Ovary (tissue), 9 donors: ENCODE results near the gene PHLDA2. TPM values are rescaled to one million over a fixed set of nuclear protein-coding genes. Genes with fewer than 3 reads are reported as not detected.

Source experiments
- DNase-seq, 5 donors: peaks; one replicate each; pipeline ENCODE4 v3.0.0-alpha.2; 2019 to 2020
- H3K27ac ChIP-seq, 2 donors: fragments of 200-600 bp; one replicate each; pipeline versions ENCODE4 v1.5.1 to v1.8.0; 2019 to 2022
- H3K27me3 ChIP-seq: fragments of 200-600 bp; one replicate; pipeline ENCODE4 v1.8.0; 2022
- H3K36me3 ChIP-seq: fragments of 200-600 bp; sonication (generic); one replicate; pipeline ENCODE4 v1.5.1; 2019
- H3K4me1 ChIP-seq: one replicate; pipeline ENCODE4 v1.8.1; 2013; ENCODE audit warnings: mild to moderate bottlenecking, moderate library complexity; ENCODE audit not compliant: insufficient read depth
- H3K4me3 ChIP-seq: fragments of 200-600 bp; sonication (generic); one replicate; pipeline ENCODE4 v1.5.1; 2017
- H3K9me3 ChIP-seq, 2 donors: fragments of 200-600 bp in 1 of 2; sonication (generic) in 1 of 2; one replicate each; pipeline versions ENCODE4 v1.5.1 to v1.8.1; 2013 to 2019; ENCODE audit warnings: mild to moderate bottlenecking in 1 of 2, moderate library complexity in 1 of 2
- CTCF ChIP-seq, 3 donors: fragments of 450-650 bp in 2 of 3; fragments of 200-600 bp in 1 of 3; IDR thresholded peaks; one replicate each; pipeline versions ENCODE4 v1.5.1 to v1.8.0; 2016 to 2022; ENCODE audit warnings: antibody characterized with exemption in 3 of 3, mild to moderate bottlenecking in 1 of 3
- EP300 ChIP-seq: sonication (generic); formaldehyde crosslinking; IDR thresholded peaks from one replicate; pipeline ENCODE4 v1.6.1; 2017; ENCODE audit warnings: antibody characterized with exemption
- POLR2A ChIP-seq: fragments of 450-650 bp; IDR thresholded peaks from one replicate; pipeline ENCODE4 v1.6.1; 2017; ENCODE audit warnings: antibody characterized with exemption, mild to moderate bottlenecking, moderate library complexity
- WGBS, 3 donors: extraction: QIAGEN DNeasy Blood & Tissue Kit in 1 of 3; methylation state at CpG; one replicate each; pipeline versions ENCODE4 v1.1.5 to v1.1.7; 2013 to 2017; 5-methylcytosine and 5-hydroxymethylcytosine counted together
- intact Hi-C, 4 donors: fragments of 100-400 bp; cut with DNase I; formaldehyde crosslinking; loops; one replicate each; pipeline versions ENCODE4 v1.11.0 to v1.15.1; 2022 to 2023
- polyA plus RNA-seq, 2 donors: library from polyadenylated mRNA; stranded (reverse); fragments of 200-250 nt in 1 of 2; fragments of 350-450 nt in 1 of 2; fragmentation: Illumina TruSeq in 1 of 2; extraction: RNeasy Lipid Tissue Mini Kit (QIAGEN cat#74804) in 1 of 2; gene quantifications; one replicate each; pipeline ENCODE4 v1.2.3, GENCODE V29; 2013 to 2014
- total RNA-seq, 7 donors: library from RNA; depleted of rRNA in 2 of 7; stranded (reverse); fragments of >200 nt in 2 of 7; fragmentation: NEBNext Ultra II Directional in 3 of 7; extraction: Animal tissue kit (Norgen Biotek cat#: 25700) in 3 of 7; gene quantifications; one replicate each; pipeline versions ENCODE4 v1.1.0 to v1.2.4, GENCODE V29; 2016 to 2023
- donor health status: DM: no; HTN: no; CAD: no; lungs with moderate emphysema.
- donor health status: DM: no; HTN: no; CAD: no.
- donor health status: Bipolar disorder and iron deficiency.
- donor health status: DM: yes; HTN: yes; CAD: no.
- donor health status: DM: no; HTN: no; CAD: no.
- donor health status: DM: yes; HTN: yes; CAD: no.

Gene PHLDA2
- total and polyA plus RNA-seq, 9 donors, result 0.60 to 11.3 (median 1.7) TPM; not detected in 1

- TF ChIP-seq EP300, result no peak
- TF ChIP-seq CTCF (IDR thresholded peaks at IDR 0.05), result no peak
- no peak for TF ChIP-seq POLR2A
- intact Hi-C loops, result no loop called here
- no peak overlapping the region for H3K27ac ChIP-seq
- DNase-seq, result peak in 2 of 5 donors; percentile 16 to 36
- no peaks in the 10 kb centered on the region for H3K27me3 ChIP-seq
- no peaks in the 10 kb centered on the region for H3K36me3 ChIP-seq
- peak overlapping the region; percentile 54 for H3K4me3 ChIP-seq
- WGBS, 3 donors, result 71 to 76% (median 75%) methylated on average over 21 to 23 of the region's 23 CpGs
- peaks cover 8% of the 10 kb centered on the region for H3K4me1 ChIP-seq
- no peaks in the 10 kb centered on the region for H3K9me3 ChIP-seq
Measured at GRCh38 chr11:2902784-2903671, 26.2 kb downstream of the PHLDA2 start.

GRCh38 chr11:2901854-2902783 lies 27.1 kb downstream of the PHLDA2 start:
- peaks cover 8% of the 10 kb centered on the region for H3K4me1 ChIP-seq
- no peaks in the 10 kb centered on the region for H3K9me3 ChIP-seq
- peak overlapping the region; percentile 54 for H3K4me3 ChIP-seq
- H3K27me3 ChIP-seq, result no peaks in the 10 kb centered on the region
- H3K36me3 ChIP-seq, result no peaks in the 10 kb centered on the region
- H3K27ac ChIP-seq, result peak overlapping the region; percentile 71 to 74
- intact Hi-C loops, result no loop called here
- TF ChIP-seq CTCF (IDR thresholded peaks at IDR 0.05), result no peak
- peak; percentile 19 for TF ChIP-seq POLR2A
- TF ChIP-seq EP300, result peak; percentile 31
- 3 to 6% (median 4%) methylated on average over 53 to 58 of the region's 58 CpGs for WGBS, 3 donors
- DNase-seq, result peak; percentile 93 to 96 (median 95)

- 81 to 85% (median 81%) methylated on average over 16 of the region's 16 CpGs for WGBS, 3 donors
- peak overlapping the region; percentile 54 for H3K4me3 ChIP-seq
- DNase-seq, result peak in 2 of 5 donors; percentile 19 to 47
- H3K27me3 ChIP-seq, result no peaks in the 10 kb centered on the region
- H3K27ac ChIP-seq, result peak overlapping the region; percentile 71 to 74
- intact Hi-C loops, result no loop called here
- H3K4me1 ChIP-seq, result peaks cover 8% of the 10 kb centered on the region
- no peak for TF ChIP-seq POLR2A
- no peak for TF ChIP-seq CTCF (IDR thresholded peaks at IDR 0.05)
- TF ChIP-seq EP300, result no peak
- H3K36me3 ChIP-seq, result no peaks in the 10 kb centered on the region
- H3K9me3 ChIP-seq, result no peaks in the 10 kb centered on the region
Measured at GRCh38 chr11:2901196-2901796, 27.9 kb downstream of the PHLDA2 start.
